Activated naive CD4-positive, alpha-beta T cell treated with anti-CD3 and anti-CD28 coated beads, Interleukin-2, amount 10 ng/mL, durations not matched to agents 7 days and 5 days (primary cell): ENCODE measurements around the gene EAF2.

Experiments used
- CTCF ChIA-PET: fragments of 350-600 bp; sonication (Branson Sonifier 250); formaldehyde crosslinking; loops from one replicate; lab custom pipeline; 2021; ENCODE audit warnings: antibody characterized with exemption; lab: Charles Lee
- DNase-seq: peaks from one replicate; pipeline ENCODE4 v3.0.0-alpha.2; 2020
- H3K27ac Mint-ChIP-seq: one replicate; pipeline ENCODE4 v1.8.0; 2021; ENCODE audit warnings: mild to moderate bottlenecking, moderate library complexity, mixed read lengths
- H3K27me3 Mint-ChIP-seq: one replicate; pipeline ENCODE4 v1.8.0; 2021; ENCODE audit warnings: mild to moderate bottlenecking, mixed read lengths
- H3K36me3 Mint-ChIP-seq: one replicate; pipeline ENCODE4 v1.8.0; 2021; ENCODE audit warnings: mixed read lengths
- H3K4me1 Mint-ChIP-seq: one replicate; pipeline ENCODE4 v1.8.0; 2021; ENCODE audit warnings: mixed read lengths
- H3K4me3 Mint-ChIP-seq: one replicate; pipeline ENCODE4 v1.8.0; 2021; ENCODE audit warnings: mild to moderate bottlenecking, moderate library complexity, mixed read lengths
- H3K9me3 Mint-ChIP-seq: one replicate; pipeline ENCODE4 v1.8.0; 2021; ENCODE audit warnings: mixed read lengths

EAF2 gene

DNA sequence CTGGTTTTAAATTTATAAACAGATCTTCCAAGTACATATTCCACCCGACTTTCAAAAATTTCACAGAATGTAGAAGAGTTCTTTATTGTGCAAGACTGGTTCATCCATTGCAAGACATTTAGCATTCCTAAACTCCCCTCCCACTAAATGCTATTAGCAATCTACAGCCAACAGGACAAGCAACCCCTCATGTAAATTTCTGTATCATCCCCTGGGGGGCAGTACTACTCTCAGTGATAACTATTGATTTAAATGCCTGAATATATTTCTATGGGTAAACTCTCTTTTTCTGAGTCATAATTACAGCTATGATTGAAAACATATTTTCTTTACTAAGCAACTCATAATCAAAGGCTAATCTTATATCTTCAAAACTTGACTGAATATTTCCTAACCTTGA lies 48.5 kb downstream of the EAF2 start:
- Mint-ChIP-seq H3K27me3 (no peaks in the 10 kb centered on the region), H3K27ac (no peak overlapping the region), H3K9me3 (no peaks in the 10 kb centered on the region), H3K4me3 (no peak overlapping the region), H3K4me1 (no peaks in the 10 kb centered on the region), H3K36me3 (no peaks in the 10 kb centered on the region)
- CTCF ChIA-PET = interaction anchor here (0.5 to 2.1 kb wide), 4 partner anchors 107 to 300 kb away, joined by 3 to 10 read pairs (median 4); no protein-coding TSS in a partner anchor
- no peak for DNase-seq

DNA sequence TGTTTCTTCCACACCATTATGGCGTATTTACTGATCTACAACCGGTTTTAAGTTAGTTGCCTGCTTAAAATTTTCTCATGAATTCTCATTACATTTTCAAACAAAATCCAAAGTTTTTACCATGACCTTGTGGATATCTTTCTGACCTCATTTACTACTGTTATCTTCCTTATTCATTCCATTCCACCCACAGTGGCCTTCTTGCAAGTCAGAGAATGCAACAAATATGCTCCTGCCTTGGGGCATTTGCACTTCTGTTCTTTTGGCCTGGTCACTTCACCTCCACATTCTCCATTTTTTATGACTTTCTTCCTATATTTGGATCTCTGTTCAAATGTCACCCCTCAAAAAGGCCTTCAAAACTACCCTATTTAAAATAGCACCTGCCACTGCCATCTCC lies 50.4 kb downstream of the EAF2 start:
- Mint-ChIP-seq H3K4me1 (no peaks in the 10 kb centered on the region), H3K27me3 (no peaks in the 10 kb centered on the region)

DNA sequence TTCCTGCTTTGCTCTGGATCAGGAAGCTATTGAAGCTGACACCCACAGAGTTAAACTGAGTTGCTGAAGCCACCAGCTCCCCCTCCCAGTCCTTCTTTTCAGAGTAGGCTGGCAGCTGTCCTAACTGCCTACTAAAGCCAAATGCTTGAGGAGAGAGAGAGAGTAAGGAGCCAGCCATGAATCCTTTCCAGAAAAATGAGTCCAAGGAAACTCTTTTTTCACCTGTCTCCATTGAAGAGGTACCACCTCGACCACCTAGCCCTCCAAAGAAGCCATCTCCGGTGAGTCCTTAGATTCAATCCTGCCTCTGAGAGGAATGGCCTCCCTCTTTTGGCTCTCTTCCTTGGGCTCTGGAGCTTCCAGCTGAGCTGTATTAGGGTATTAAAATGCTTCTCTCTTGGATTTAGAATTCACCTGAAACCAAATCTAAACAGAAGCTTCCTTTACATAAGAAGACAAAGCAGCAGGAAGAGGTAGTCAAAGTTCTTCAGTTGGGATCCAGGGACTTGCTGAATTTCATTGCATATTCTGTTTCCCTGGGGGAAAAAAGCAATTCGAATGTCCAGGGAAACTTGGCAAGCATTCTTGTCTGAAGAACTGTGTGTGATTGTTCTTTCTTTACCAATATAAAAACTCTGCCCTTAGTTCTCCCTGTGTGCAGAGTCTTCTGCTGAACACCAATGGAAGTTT lies 59.4 kb downstream of the EAF2 start, which contains the start of gene SLC15A2:
Gene SLC15A2 (plus strand): TSS at position 101 of the 690 bp plus-strand sequence. CDS start 76 bp downstream, at position 177.
- no peak within 1 kb of the TSS for H3K27ac Mint-ChIP-seq
- no peak within 1 kb of the TSS for H3K4me3 Mint-ChIP-seq
- CTCF ChIA-PET = no interaction called here
- H3K9me3 Mint-ChIP-seq = no peaks in the 10 kb centered on the region
- no peak for DNase-seq
- H3K4me1 Mint-ChIP-seq = no peaks in the 10 kb centered on the region
- H3K36me3 Mint-ChIP-seq = peaks cover 2% of the 10 kb centered on the region
- H3K27me3 Mint-ChIP-seq = no peaks in the 10 kb centered on the region

More for the DNA sequence above, 50.4 kb downstream of the EAF2 start:
- Mint-ChIP-seq H3K9me3 (no peaks in the 10 kb centered on the region), H3K27ac (no peak overlapping the region), H3K4me3 (no peak overlapping the region), H3K36me3 (no peaks in the 10 kb centered on the region)
- DNase-seq = no peak
- CTCF ChIA-PET = no interaction called here

DNA sequence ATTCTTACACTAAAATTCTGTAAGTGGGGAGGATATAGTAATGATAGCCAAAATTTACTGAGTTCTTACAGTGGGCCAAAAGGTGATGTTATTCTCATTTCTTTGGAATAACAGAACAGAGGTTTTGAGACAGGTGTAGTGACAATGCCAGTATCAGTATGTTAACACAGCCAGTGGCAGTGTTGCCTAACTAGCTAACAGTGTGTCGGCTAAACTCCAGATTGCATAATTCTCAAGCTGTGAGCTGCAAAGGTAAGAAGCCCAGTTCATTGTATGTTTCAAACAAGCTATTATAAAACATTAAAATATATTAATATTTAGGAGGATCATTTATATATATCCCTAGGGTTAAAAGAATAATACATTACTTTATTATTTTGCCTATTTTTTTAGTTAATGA lies 60.1 kb downstream of the EAF2 start:
- CTCF ChIA-PET = no interaction called here
- no peaks in the 10 kb centered on the region for H3K27me3 Mint-ChIP-seq
- H3K4me3 Mint-ChIP-seq = no peak overlapping the region
- no peaks in the 10 kb centered on the region for H3K4me1 Mint-ChIP-seq
- H3K9me3 Mint-ChIP-seq = no peaks in the 10 kb centered on the region
- no peak overlapping the region for H3K27ac Mint-ChIP-seq
- no peak for DNase-seq
- H3K36me3 Mint-ChIP-seq = peaks cover 2% of the 10 kb centered on the region

DNA sequence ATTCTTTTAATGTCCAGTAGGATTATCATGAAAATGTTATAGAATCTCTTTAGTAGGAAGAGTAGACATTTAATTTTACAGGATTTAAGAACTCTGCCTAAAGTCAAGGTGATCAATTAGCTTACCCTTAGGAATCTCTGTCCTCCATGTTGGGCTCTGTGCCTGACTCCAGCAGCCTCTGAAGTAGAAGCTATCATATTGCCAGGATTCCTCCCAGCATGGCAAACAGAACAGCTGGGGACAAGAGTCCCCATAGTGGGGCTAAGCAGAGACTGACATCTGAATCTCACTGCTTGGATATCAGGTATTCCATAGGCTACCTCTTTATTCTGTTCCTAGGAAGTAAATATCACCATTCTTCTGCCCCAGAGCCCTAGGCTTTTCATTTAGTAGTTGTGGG lies 60.7 kb downstream of the EAF2 start:
- Mint-ChIP-seq H3K36me3 (peaks cover 2% of the 10 kb centered on the region), H3K9me3 (no peaks in the 10 kb centered on the region), H3K27me3 (no peaks in the 10 kb centered on the region), H3K4me3 (no peak overlapping the region), H3K27ac (no peak overlapping the region), H3K4me1 (no peaks in the 10 kb centered on the region)
- CTCF ChIA-PET = no interaction called here
- DNase-seq = no peak

DNA sequence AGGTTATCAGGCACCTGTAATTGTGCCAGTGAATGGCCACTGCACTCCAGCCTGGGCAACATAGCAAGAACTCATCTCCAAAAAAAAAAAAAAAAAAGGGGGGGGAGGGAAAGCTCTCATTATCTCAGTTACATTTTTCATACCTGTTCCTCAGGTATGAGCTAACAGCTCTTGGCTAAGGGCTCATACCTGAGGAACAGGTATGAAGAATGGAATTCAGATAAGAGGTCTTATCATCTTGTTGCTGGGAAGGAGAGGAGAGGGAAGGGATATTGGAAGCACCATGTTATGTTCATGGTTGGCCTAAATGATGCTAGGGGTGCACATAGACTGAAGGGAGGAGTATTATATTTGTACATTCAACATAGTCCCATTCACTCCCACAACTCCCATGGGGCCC lies 61.8 kb downstream of the EAF2 start:
- Mint-ChIP-seq H3K36me3 (peaks cover 2% of the 10 kb centered on the region), H3K4me3 (no peak overlapping the region), H3K27me3 (no peaks in the 10 kb centered on the region), H3K4me1 (no peaks in the 10 kb centered on the region), H3K27ac (no peak overlapping the region), H3K9me3 (no peaks in the 10 kb centered on the region)
- CTCF ChIA-PET = no interaction called here
- DNase-seq = no peak

DNA sequence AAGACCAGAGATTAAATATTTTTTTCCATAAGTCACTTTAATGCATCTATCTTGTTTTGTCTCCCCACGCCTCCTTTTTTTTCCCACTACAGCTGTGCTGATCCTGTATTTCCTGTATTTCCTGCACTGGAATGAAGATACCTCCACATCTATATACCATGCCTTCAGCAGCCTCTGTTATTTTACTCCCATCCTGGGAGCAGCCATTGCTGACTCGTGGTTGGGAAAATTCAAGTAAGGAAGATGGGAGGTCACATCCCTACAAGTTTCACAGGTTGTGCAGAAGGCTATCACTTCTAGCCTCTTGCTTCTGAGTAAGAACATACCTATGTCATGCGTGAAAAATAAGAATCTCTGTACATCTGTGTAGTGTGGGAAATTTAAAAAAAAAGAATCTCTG lies 62.3 kb downstream of the EAF2 start:
- no peaks in the 10 kb centered on the region for H3K27me3 Mint-ChIP-seq
- no peak for DNase-seq
- H3K4me1 Mint-ChIP-seq = no peaks in the 10 kb centered on the region
- no peaks in the 10 kb centered on the region for H3K9me3 Mint-ChIP-seq
- H3K36me3 Mint-ChIP-seq = peaks cover 2% of the 10 kb centered on the region
- CTCF ChIA-PET = no interaction called here
- no peak overlapping the region for H3K4me3 Mint-ChIP-seq
- no peak overlapping the region for H3K27ac Mint-ChIP-seq

DNA sequence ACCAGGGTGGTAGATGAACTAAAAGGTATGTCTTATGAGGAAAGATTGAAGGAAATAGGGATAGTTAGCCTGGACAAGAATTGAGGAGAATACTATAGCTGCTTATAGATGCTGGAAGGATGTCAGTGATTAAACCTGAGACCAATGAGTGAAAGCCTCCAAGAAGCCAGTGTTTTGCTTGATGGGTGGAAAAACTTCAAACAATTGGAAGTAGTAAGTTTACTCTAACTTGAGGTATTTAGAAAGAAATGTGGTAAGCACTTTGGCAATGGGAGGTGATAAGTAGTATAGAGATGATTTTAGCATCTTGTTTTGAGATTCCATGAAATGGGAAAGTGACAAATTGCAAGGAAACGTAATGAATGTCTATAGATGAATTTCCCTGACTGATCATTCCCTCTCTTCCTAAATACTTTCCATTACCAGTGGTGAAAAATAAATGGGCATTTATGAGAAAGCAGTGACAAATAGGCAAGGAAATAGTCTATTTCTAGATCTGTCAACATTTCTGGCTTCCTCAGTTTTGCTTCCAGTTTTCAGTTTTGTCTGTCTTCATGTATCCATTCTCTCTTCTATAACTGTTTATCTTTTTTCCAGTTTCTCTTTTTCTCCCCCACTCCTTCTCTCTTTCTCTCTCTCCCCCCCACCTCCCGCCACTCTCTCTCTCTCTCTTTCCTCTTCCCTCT lies 78.4 kb downstream of the EAF2 start:
- Mint-ChIP-seq H3K9me3 (peaks cover 1% of the 10 kb centered on the region), H3K27ac (no peak overlapping the region), H3K4me3 (no peak overlapping the region), H3K36me3 (peaks cover 5% of the 10 kb centered on the region), H3K4me1 (no peaks in the 10 kb centered on the region), H3K27me3 (no peaks in the 10 kb centered on the region)
- CTCF ChIA-PET = no interaction called here
- DNase-seq = no peak

DNA sequence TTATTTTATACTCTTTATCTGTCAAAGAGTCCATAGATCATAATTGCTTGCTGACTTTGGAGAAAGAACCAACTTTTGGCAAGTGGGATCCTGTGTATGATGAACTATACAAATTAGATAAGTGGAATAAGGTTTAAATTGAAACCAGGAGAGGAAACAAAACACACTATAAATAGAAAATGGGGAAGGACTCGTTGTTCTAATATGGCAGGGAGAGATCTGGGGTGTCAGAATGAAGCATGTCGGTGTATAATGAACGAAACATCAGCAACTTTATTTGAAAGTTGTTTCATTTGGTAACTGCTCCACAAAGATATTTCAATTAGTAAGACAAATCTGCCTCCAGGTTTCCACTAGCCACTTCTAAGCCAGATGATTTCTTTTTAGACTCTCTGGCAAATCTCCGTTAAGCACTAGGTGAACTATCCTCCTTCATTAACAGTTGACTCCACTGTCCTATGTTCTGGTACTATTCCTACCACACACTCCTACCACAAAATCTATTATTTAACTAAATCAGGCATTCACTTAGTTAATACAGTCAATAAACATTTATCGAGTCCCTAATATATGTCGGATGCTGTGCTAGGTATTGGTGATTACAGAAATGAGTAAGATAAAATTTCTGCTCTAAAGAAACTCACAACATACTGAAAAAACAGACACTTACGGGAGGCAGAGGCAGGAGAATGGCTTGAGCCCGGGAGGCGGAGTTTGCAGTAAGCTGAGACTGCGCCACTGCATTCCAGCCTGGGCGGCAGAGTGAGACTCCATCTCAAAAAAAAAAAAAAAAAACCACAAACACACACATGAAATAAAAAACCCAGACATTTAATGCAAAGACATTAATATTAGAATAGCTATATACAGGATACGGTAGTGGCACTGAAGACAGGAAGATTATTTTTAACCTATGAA lies 79.3 kb downstream of the EAF2 start:
- no peaks in the 10 kb centered on the region for H3K9me3 Mint-ChIP-seq
- H3K27me3 Mint-ChIP-seq = no peaks in the 10 kb centered on the region
- no peaks in the 10 kb centered on the region for H3K4me1 Mint-ChIP-seq
- CTCF ChIA-PET = no interaction called here
- H3K36me3 Mint-ChIP-seq = peaks cover 4% of the 10 kb centered on the region
- DNase-seq = no peak
- no peak overlapping the region for H3K27ac Mint-ChIP-seq
- H3K4me3 Mint-ChIP-seq = no peak overlapping the region

DNA sequence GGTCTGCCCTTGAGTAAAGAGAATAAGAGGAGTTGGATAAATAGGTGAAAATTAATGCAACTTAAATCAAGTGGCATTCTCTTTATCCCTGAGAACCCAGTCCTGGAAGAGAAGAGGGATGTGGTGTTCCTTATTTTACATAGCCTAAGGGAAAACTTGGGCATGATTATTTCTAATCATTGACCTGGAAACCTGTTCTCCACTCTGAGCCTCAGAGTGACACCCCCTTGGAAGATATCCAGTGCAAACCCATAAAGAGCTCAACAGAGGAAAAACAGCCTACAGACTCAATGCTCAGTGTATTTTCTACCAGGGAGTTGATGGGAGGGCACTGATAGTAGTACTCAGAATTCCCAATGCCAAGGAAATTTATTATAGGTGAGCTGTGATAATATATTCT lies 81.2 kb downstream of the EAF2 start:
- CTCF ChIA-PET = interaction anchor here (0.6 kb wide), 2 partner anchors 23 to 238 kb away, joined by 3 to 5 read pairs; no protein-coding TSS in a partner anchor
- Mint-ChIP-seq H3K36me3 (peaks cover 4% of the 10 kb centered on the region), H3K4me3 (no peak overlapping the region), H3K9me3 (no peaks in the 10 kb centered on the region), H3K27me3 (no peaks in the 10 kb centered on the region), H3K4me1 (no peaks in the 10 kb centered on the region), H3K27ac (no peak overlapping the region)
- no peak for DNase-seq

DNA sequence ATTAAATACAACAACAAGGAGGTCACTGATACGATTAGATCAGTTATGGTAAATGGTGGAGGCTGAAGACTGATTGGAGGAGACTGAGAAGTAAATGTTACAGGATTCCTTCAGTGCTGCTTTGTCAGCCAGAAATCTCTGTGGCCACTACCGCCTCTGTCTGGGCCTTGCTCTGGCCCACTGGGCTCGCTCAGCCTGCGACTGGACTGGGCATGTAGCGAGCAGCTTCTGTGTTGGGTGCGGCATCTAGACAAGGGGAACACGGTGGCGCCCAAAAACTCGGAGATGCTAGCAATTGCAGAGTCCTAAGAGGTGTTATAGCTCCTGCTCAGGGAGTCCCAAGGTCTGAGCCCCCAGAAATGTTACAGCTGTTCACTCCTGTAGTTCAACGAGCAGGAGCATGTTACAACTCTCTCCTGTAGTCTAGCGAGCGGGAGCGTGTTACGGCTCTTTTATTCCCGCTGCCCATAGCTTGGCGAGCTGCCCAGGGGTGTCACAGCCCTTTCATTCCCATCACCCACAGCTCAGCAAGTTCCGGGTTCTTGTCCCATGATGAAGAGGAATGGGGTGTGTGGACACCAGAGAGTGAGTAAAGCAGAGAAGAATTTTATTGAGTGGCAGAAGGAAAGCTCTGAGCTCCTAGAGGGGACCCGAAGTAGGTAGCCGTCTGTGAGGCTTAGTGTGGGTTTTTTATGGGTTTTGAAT lies 83.9 kb downstream of the EAF2 start:
- no peak for DNase-seq
- CTCF ChIA-PET = no interaction called here
- Mint-ChIP-seq H3K4me3 (no peak overlapping the region), H3K36me3 (peaks cover 4% of the 10 kb centered on the region), H3K27ac (no peak overlapping the region), H3K27me3 (no peaks in the 10 kb centered on the region), H3K4me1 (no peaks in the 10 kb centered on the region), H3K9me3 (no peaks in the 10 kb centered on the region)

DNA sequence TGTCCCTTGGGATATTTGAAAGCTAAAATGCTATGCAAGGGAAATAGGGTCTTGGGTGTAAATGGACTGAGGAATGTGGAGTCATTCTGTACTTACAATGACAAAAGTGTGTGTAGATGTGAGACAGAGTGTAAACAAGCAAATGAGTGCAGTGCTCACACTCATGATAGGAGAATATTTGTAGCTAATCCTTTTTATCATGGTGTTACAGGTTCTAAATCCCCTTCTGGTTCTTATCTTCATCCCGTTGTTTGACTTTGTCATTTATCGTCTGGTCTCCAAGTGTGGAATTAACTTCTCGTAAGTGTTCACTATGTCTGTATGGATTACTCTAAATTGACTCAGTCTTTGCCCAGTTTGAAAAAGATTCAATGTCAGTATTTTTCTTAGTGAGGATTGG lies 89.7 kb downstream of the EAF2 start:
- Mint-ChIP-seq H3K4me3 (no peak overlapping the region), H3K27ac (no peak overlapping the region), H3K9me3 (no peaks in the 10 kb centered on the region), H3K4me1 (no peaks in the 10 kb centered on the region), H3K27me3 (no peaks in the 10 kb centered on the region), H3K36me3 (peaks cover 4% of the 10 kb centered on the region)
- DNase-seq = no peak
- CTCF ChIA-PET = no interaction called here

DNA sequence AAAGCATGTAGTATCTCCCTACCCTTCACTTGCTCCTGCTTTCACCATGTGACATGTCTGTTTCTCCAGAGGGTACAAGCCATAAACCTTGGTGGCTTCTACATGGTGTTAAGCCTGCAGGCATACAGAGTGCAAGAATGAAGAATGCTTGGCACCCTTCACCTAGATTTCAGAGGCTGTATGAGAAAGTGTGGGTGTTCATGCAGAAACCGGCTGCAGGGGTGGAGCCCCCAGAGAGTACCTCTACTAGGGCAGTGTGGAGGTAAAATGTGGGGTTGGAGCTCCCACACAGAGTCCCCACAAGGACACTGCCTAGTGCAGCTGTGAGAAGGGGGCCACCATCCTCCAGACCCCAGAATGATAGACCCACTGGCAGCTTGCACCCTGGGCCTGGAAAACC lies 91.4 kb downstream of the EAF2 start:
- H3K27me3 Mint-ChIP-seq = no peaks in the 10 kb centered on the region
- peaks cover 6% of the 10 kb centered on the region for H3K36me3 Mint-ChIP-seq
- no peaks in the 10 kb centered on the region for H3K9me3 Mint-ChIP-seq
- H3K27ac Mint-ChIP-seq = no peak overlapping the region
- no peak overlapping the region for H3K4me3 Mint-ChIP-seq
- no peaks in the 10 kb centered on the region for H3K4me1 Mint-ChIP-seq
- CTCF ChIA-PET = no interaction called here
- DNase-seq = no peak
